Neural progenitor cell (in vitro differentiated cells): ENCODE data around the gene TMEM139. TPM values are rescaled to one million over a fixed set of nuclear protein-coding genes. Genes with fewer than 3 reads are reported as not detected.

Experiments used
- DNase-seq: peaks from one replicate; pipeline ENCODE4 v3.0.0-alpha.2; 2016; ENCODE audit warnings: low spot score
- H2AFZ ChIP-seq: fragments of 200-600 bp; sonication (generic); replicated peaks from 2 replicates; pipeline ENCODE4 v1.6.1; 2016; ENCODE audit warnings: antibody characterized with exemption
- H3F3A ChIP-seq: fragments of 200-600 bp; sonication (generic); 2 replicates; pipeline ENCODE4 v1.6.1; 2016; ENCODE audit warnings: antibody characterized with exemption, low read depth
- H3K27ac ChIP-seq: fragments of 200-600 bp; sonication (generic); 2 replicates; pipeline ENCODE4 v1.5.1; 2016; ENCODE audit warnings: mild to moderate bottlenecking
- H3K27me3 ChIP-seq: fragments of 200-600 bp; sonication (generic); 2 replicates; pipeline ENCODE4 v1.6.1; 2016; ENCODE audit warnings: mild to moderate bottlenecking, moderate library complexity
- H3K36me3 ChIP-seq: fragments of 200-600 bp; sonication (generic); 2 replicates; pipeline ENCODE4 v1.5.1; 2016
- H3K4me1 ChIP-seq: fragments of 200-600 bp; sonication (generic); 2 replicates; pipeline ENCODE4 v1.6.1; 2016; ENCODE audit warnings: mixed run types
- H3K4me2 ChIP-seq: fragments of 200-600 bp; sonication (generic); 2 replicates; pipeline ENCODE4 v1.6.1; 2016
- H3K4me3 ChIP-seq: fragments of 200-600 bp; sonication (generic); 2 replicates; pipeline ENCODE4 v1.5.1; 2016
- H3K79me2 ChIP-seq: fragments of 200-600 bp; sonication (generic); 2 replicates; pipeline ENCODE4 v1.6.1; 2016; ENCODE audit warnings: low read depth
- H3K9ac ChIP-seq: fragments of 200-600 bp; sonication (generic); 2 replicates; pipeline ENCODE4 v1.6.1; 2016
- H3K9me3 ChIP-seq: fragments of 200-600 bp; sonication (generic); 2 replicates; pipeline ENCODE4 v1.5.1; 2016; ENCODE audit warnings: low read depth
- H4K20me1 ChIP-seq: fragments of 200-600 bp; sonication (generic); 2 replicates; pipeline ENCODE4 v1.6.1; 2016; ENCODE audit warnings: low read depth
- H3K27ac Mint-ChIP-seq: 3 replicates; pipeline ENCODE4 v1.8.0; 2021; ENCODE audit warnings: mixed read lengths
- H3K27me3 Mint-ChIP-seq: 2 replicates; pipeline ENCODE4 v1.8.0; 2022; ENCODE audit warnings: low read depth, mild to moderate bottlenecking, inconsistent platforms, moderate library complexity, mixed read lengths; ENCODE audit not compliant: insufficient read depth
- H3K36me3 Mint-ChIP-seq: 3 replicates; pipeline ENCODE4 v1.8.0; 2021; ENCODE audit warnings: mixed read lengths
- H3K4me1 Mint-ChIP-seq: 3 replicates; pipeline ENCODE4 v1.8.0; 2021; ENCODE audit warnings: mixed read lengths
- H3K4me3 Mint-ChIP-seq: 3 replicates; pipeline ENCODE4 v1.8.0; 2021; ENCODE audit warnings: mild to moderate bottlenecking, moderate library complexity, mixed read lengths
- H3K9me3 Mint-ChIP-seq: 3 replicates; pipeline ENCODE4 v1.8.0; 2020; ENCODE audit warnings: mixed read lengths
- EZH2 ChIP-seq: fragments of 200-600 bp; sonication (generic); IDR thresholded peaks from 2 replicates; pipeline ENCODE4 v1.6.1; 2017; ENCODE audit warnings: antibody characterized with exemption, mild to moderate bottlenecking, moderate library complexity
- EZH2phosphoT487 ChIP-seq: fragments of 200-600 bp; sonication (generic); IDR thresholded peaks from 2 replicates; pipeline ENCODE4 v1.6.1; 2017; ENCODE audit warnings: antibody characterized with exemption
- total RNA-seq: library from RNA; depleted of rRNA; stranded (reverse); fragments of >200 nt; gene quantifications from 2 replicates; pipeline ENCODE4 v1.2.3, GENCODE V29; 2015; ENCODE audit warnings: low replicate concordance
- TF ChIP-seq, protein P1 (sequence below): fragments of 200-600 bp; sonication (generic); IDR thresholded peaks from 2 replicates; pipeline ENCODE4 v1.5.1; 2017; ENCODE audit warnings: antibody characterized with exemption, mild to moderate bottlenecking

The TMEM139 gene
- total RNA-seq, 1 donor from 2014 or later = 0.94 TPM

- H3K27ac Mint-ChIP-seq = no peak overlapping the region
- H3K27me3 Mint-ChIP-seq = no peaks in the 10 kb centered on the region
- H3K79me2 ChIP-seq = no peaks in the 10 kb centered on the region
- no peak for DNase-seq
- H3K36me3 ChIP-seq = no peaks in the 10 kb centered on the region
- no peak overlapping the region for H2AFZ ChIP-seq
- no peaks in the 10 kb centered on the region for H3K36me3 Mint-ChIP-seq
- H3F3A ChIP-seq = no peaks in the 10 kb centered on the region
- H3K9ac ChIP-seq = no peak overlapping the region
- TF ChIP-seq EZH2phosphoT487 = no peak
- TF ChIP-seq, protein P1, sequence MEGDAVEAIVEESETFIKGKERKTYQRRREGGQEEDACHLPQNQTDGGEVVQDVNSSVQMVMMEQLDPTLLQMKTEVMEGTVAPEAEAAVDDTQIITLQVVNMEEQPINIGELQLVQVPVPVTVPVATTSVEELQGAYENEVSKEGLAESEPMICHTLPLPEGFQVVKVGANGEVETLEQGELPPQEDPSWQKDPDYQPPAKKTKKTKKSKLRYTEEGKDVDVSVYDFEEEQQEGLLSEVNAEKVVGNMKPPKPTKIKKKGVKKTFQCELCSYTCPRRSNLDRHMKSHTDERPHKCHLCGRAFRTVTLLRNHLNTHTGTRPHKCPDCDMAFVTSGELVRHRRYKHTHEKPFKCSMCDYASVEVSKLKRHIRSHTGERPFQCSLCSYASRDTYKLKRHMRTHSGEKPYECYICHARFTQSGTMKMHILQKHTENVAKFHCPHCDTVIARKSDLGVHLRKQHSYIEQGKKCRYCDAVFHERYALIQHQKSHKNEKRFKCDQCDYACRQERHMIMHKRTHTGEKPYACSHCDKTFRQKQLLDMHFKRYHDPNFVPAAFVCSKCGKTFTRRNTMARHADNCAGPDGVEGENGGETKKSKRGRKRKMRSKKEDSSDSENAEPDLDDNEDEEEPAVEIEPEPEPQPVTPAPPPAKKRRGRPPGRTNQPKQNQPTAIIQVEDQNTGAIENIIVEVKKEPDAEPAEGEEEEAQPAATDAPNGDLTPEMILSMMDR = no peak
- no peak for TF ChIP-seq EZH2
- H4K20me1 ChIP-seq = no peaks in the 10 kb centered on the region
- no peak overlapping the region for H3K4me2 ChIP-seq
- no peak overlapping the region for H3K4me3 ChIP-seq
- no peaks in the 10 kb centered on the region for H3K9me3 ChIP-seq
- H3K4me1 ChIP-seq = no peaks in the 10 kb centered on the region
- peaks cover 10% of the 10 kb centered on the region for H3K27me3 ChIP-seq
- no peaks in the 10 kb centered on the region for H3K4me1 Mint-ChIP-seq
- H3K9me3 Mint-ChIP-seq = peaks cover 16% of the 10 kb centered on the region
- H3K4me3 Mint-ChIP-seq = no peak overlapping the region
- no peak overlapping the region for H3K27ac ChIP-seq
These were observed 32.8 kb upstream of the TMEM139 start for GRCh38 chr7:143252006-143252405.

GRCh38 chr7:143255564-143255963, 29.2 kb upstream of the TMEM139 start:
- Histone ChIP-seq H3K36me3 (no peaks in the 10 kb centered on the region), H3K9me3 (no peaks in the 10 kb centered on the region), H3K27ac (no peak overlapping the region), H3F3A (no peaks in the 10 kb centered on the region), H3K4me3 (no peak overlapping the region), H3K9ac (no peak overlapping the region), H4K20me1 (no peaks in the 10 kb centered on the region), H3K27me3 (no peaks in the 10 kb centered on the region), H3K79me2 (no peaks in the 10 kb centered on the region), H3K4me1 (no peaks in the 10 kb centered on the region), H2AFZ (no peak overlapping the region), H3K4me2 (no peak overlapping the region)
- no peaks in the 10 kb centered on the region for H3K4me1 Mint-ChIP-seq
- no peaks in the 10 kb centered on the region for H3K36me3 Mint-ChIP-seq
- DNase-seq = no peak
- no peak overlapping the region for H3K4me3 Mint-ChIP-seq
- H3K27ac Mint-ChIP-seq = no peak overlapping the region
- TF ChIP-seq EZH2 (no peak), EZH2phosphoT487 (no peak)
- TF ChIP-seq, protein P1 = no peak
- peaks cover 14% of the 10 kb centered on the region for H3K9me3 Mint-ChIP-seq
- no peaks in the 10 kb centered on the region for H3K27me3 Mint-ChIP-seq

GRCh38 chr7:143256325-143256724, 28.4 kb upstream of the TMEM139 start:
- Mint-ChIP-seq H3K4me3 (no peak overlapping the region), H3K4me1 (no peaks in the 10 kb centered on the region), H3K36me3 (no peaks in the 10 kb centered on the region), H3K27ac (no peak overlapping the region), H3K27me3 (no peaks in the 10 kb centered on the region), H3K9me3 (peaks cover 14% of the 10 kb centered on the region)
- Histone ChIP-seq H3F3A (no peaks in the 10 kb centered on the region), H3K27ac (no peak overlapping the region), H3K4me2 (no peak overlapping the region), H3K36me3 (no peaks in the 10 kb centered on the region), H3K4me3 (no peak overlapping the region), H4K20me1 (no peaks in the 10 kb centered on the region), H3K4me1 (no peaks in the 10 kb centered on the region), H3K79me2 (no peaks in the 10 kb centered on the region), H2AFZ (no peak overlapping the region), H3K9ac (no peak overlapping the region), H3K9me3 (no peaks in the 10 kb centered on the region), H3K27me3 (no peaks in the 10 kb centered on the region)
- peak; percentile 9 for DNase-seq
- TF ChIP-seq EZH2phosphoT487 (no peak), EZH2 (no peak)
- TF ChIP-seq, protein P1 = peak; percentile 25
